BLaER1 (cell line): Measurements from ENCODE around the gene IRX1.

Source experiments
- H3K27ac ChIP-seq: shearing (Covaris generic); formaldehyde crosslinking; 2 replicates; pipeline ENCODE4 v1.8.1; 2022
- H3K27me3 ChIP-seq: shearing (Covaris generic); formaldehyde crosslinking; 2 replicates; pipeline ENCODE4 v1.8.1; 2022
- H3K36me3 ChIP-seq: shearing (Covaris generic); formaldehyde crosslinking; 2 replicates; pipeline ENCODE4 v1.8.1; 2022
- H3K4me1 ChIP-seq: shearing (Covaris generic); formaldehyde crosslinking; 2 replicates; pipeline ENCODE4 v1.8.1; 2022
- H3K4me2 ChIP-seq: shearing (Covaris generic); formaldehyde crosslinking; 2 replicates; pipeline ENCODE4 v1.8.1; 2022
- H3K4me3 ChIP-seq: shearing (Covaris generic); formaldehyde crosslinking; 2 replicates; pipeline ENCODE4 v1.8.1; 2022
- H3K9ac ChIP-seq: shearing (Covaris generic); formaldehyde crosslinking; 2 replicates; pipeline ENCODE4 v1.8.1; 2022
- H3K9me3 ChIP-seq: shearing (Covaris generic); formaldehyde crosslinking; 2 replicates; pipeline ENCODE4 v1.8.1; 2022
- H4K20me1 ChIP-seq: shearing (Covaris generic); formaldehyde crosslinking; 2 replicates; pipeline ENCODE4 v1.8.1; 2022
- Cebpa-rat ChIP-seq: shearing (Covaris generic); IDR thresholded peaks from 2 replicates; pipeline ENCODE4 v1.8.1; 2022

The IRX1 gene

GRCh38 chr5:3595006-3595961 is at the start of gene IRX1:
Gene IRX1 (plus strand): TSS chr5:3595832. CDS start chr5:3596106, 274 bp downstream.
- H3K9me3 ChIP-seq = peaks cover 14% of the 10 kb centered on the region
- H3K4me1 ChIP-seq = peaks cover 19% of the 10 kb centered on the region
- H3K4me3 ChIP-seq = peak within 1 kb of the TSS; percentile 82
- H3K4me2 ChIP-seq = peak within 1 kb of the TSS; percentile 96
- H3K9ac ChIP-seq = peak within 1 kb of the TSS; percentile 95
- H3K36me3 ChIP-seq = peaks cover 21% of the 10 kb centered on the region
- no peak for TF ChIP-seq Cebpa-rat
- peak within 1 kb of the TSS; percentile 94 for H3K27ac ChIP-seq
- H4K20me1 ChIP-seq = peaks cover 86% of the 10 kb centered on the region
- H3K27me3 ChIP-seq = peaks cover 100% of the 10 kb centered on the region

GRCh38 chr5:3546028-3546427 is 49.6 kb upstream of the IRX1 start:
- H3K4me3 ChIP-seq = no peak overlapping the region
- H3K36me3 ChIP-seq = no peaks in the 10 kb centered on the region
- H3K9me3 ChIP-seq = peaks cover 5% of the 10 kb centered on the region; the same call in 1 of the 2 replicates
- H3K4me2 ChIP-seq = no peak overlapping the region
- no peak overlapping the region for H3K9ac ChIP-seq
- no peak overlapping the region for H3K27ac ChIP-seq
- H3K4me1 ChIP-seq = no peaks in the 10 kb centered on the region
- TF ChIP-seq Cebpa-rat = no peak
- no peaks in the 10 kb centered on the region for H4K20me1 ChIP-seq
- H3K27me3 ChIP-seq = no peaks in the 10 kb centered on the region

GRCh38 chr5:3564116-3564515 is 31.5 kb upstream of the IRX1 start:
- Histone ChIP-seq H3K4me3 (no peak overlapping the region), H3K4me1 (no peaks in the 10 kb centered on the region), H3K27ac (no peak overlapping the region), H3K9ac (no peak overlapping the region), H3K9me3 (peaks cover 19% of the 10 kb centered on the region), H4K20me1 (no peaks in the 10 kb centered on the region), H3K4me2 (no peak overlapping the region), H3K27me3 (no peaks in the 10 kb centered on the region), H3K36me3 (no peaks in the 10 kb centered on the region)
- no peak for TF ChIP-seq Cebpa-rat

GRCh38 chr5:3564827-3565518 is 30.7 kb upstream of the IRX1 start:
- Histone ChIP-seq H3K9ac (no peak overlapping the region), H3K9me3 (peaks cover 14% of the 10 kb centered on the region), H4K20me1 (no peaks in the 10 kb centered on the region), H3K4me3 (no peak overlapping the region), H3K27me3 (no peaks in the 10 kb centered on the region), H3K36me3 (no peaks in the 10 kb centered on the region), H3K4me1 (no peaks in the 10 kb centered on the region), H3K4me2 (no peak overlapping the region), H3K27ac (no peak overlapping the region)
- no peak for TF ChIP-seq Cebpa-rat

GRCh38 chr5:3584724-3585531 is 10.7 kb upstream of the IRX1 start:
- peaks cover 12% of the 10 kb centered on the region; the same call in 1 of the 2 replicates for H3K9me3 ChIP-seq
- H3K9ac ChIP-seq = no peak overlapping the region
- H3K27me3 ChIP-seq = peaks cover 50% of the 10 kb centered on the region
- no peaks in the 10 kb centered on the region; the same call in 1 of the 2 replicates for H4K20me1 ChIP-seq
- no peak overlapping the region for H3K27ac ChIP-seq
- TF ChIP-seq Cebpa-rat = no peak
- no peak overlapping the region for H3K4me3 ChIP-seq
- H3K36me3 ChIP-seq = no peaks in the 10 kb centered on the region
- H3K4me1 ChIP-seq = peaks cover 11% of the 10 kb centered on the region; the same call in 1 of the 2 replicates
- no peak overlapping the region for H3K4me2 ChIP-seq

- peaks cover 27% of the 10 kb centered on the region for H3K9me3 ChIP-seq
- no peak overlapping the region for H3K9ac ChIP-seq
- no peak for TF ChIP-seq Cebpa-rat
- peak overlapping the region; percentile 31; the same call in 1 of the 2 replicates for H3K4me3 ChIP-seq
- H4K20me1 ChIP-seq = peaks cover 43% of the 10 kb centered on the region
- peaks cover 19% of the 10 kb centered on the region for H3K4me1 ChIP-seq
- no peak overlapping the region for H3K27ac ChIP-seq
- H3K27me3 ChIP-seq = peaks cover 99% of the 10 kb centered on the region
- H3K4me2 ChIP-seq = peak overlapping the region; percentile 14; the same call in 1 of the 2 replicates
- H3K36me3 ChIP-seq = 0 out of 2 replicates have a peak, but pooled peaks cover 8% of the 10 kb centered on the region
Measured at GRCh38 chr5:3590161-3590966, 5.3 kb upstream of the IRX1 start.

GRCh38 chr5:3590967-3591900 is 4.4 kb upstream of the IRX1 start:
- H3K4me2 ChIP-seq = no peak overlapping the region
- 0 out of 2 replicates have a peak, but pooled peaks cover 8% of the 10 kb centered on the region for H3K36me3 ChIP-seq
- H3K9me3 ChIP-seq = peaks cover 27% of the 10 kb centered on the region
- peak overlapping the region; percentile 31; the same call in 1 of the 2 replicates for H3K4me3 ChIP-seq
- no peak overlapping the region for H3K27ac ChIP-seq
- H3K4me1 ChIP-seq = peaks cover 19% of the 10 kb centered on the region
- H3K9ac ChIP-seq = no peak overlapping the region
- peaks cover 99% of the 10 kb centered on the region for H3K27me3 ChIP-seq
- peaks cover 49% of the 10 kb centered on the region for H4K20me1 ChIP-seq
- TF ChIP-seq Cebpa-rat = no peak

GRCh38 chr5:3592298-3592697 is 3.3 kb upstream of the IRX1 start:
- H3K4me1 ChIP-seq = peaks cover 19% of the 10 kb centered on the region
- no peak overlapping the region for H3K4me3 ChIP-seq
- H3K9ac ChIP-seq = no peak overlapping the region
- H3K4me2 ChIP-seq = no peak overlapping the region
- H4K20me1 ChIP-seq = peaks cover 59% of the 10 kb centered on the region
- H3K9me3 ChIP-seq = peaks cover 27% of the 10 kb centered on the region
- TF ChIP-seq Cebpa-rat = no peak
- H3K27ac ChIP-seq = no peak overlapping the region
- H3K27me3 ChIP-seq = peaks cover 100% of the 10 kb centered on the region
- 0 out of 2 replicates have a peak, but pooled peaks cover 8% of the 10 kb centered on the region for H3K36me3 ChIP-seq
